GM23248 (cell line): ENCODE data around the gene SMARCA2.

Experiments
- EZH2 ChIP-seq: fragments of 200-600 bp; sonication (generic); IDR thresholded peaks from 2 replicates; pipeline ENCODE4 v1.6.1; 2018; ENCODE audit warnings: antibody characterized with exemption, mild to moderate bottlenecking; ENCODE audit not compliant: insufficient read depth, poor library complexity, severe bottlenecking
- EZH2phosphoT487 ChIP-seq: fragments of 200-600 bp; sonication (generic); IDR thresholded peaks from 2 replicates; pipeline ENCODE4 v1.6.1; 2018; ENCODE audit warnings: antibody characterized with exemption, moderate library complexity, mild to moderate bottlenecking, low read depth; ENCODE audit not compliant: insufficient read depth

DNA sequence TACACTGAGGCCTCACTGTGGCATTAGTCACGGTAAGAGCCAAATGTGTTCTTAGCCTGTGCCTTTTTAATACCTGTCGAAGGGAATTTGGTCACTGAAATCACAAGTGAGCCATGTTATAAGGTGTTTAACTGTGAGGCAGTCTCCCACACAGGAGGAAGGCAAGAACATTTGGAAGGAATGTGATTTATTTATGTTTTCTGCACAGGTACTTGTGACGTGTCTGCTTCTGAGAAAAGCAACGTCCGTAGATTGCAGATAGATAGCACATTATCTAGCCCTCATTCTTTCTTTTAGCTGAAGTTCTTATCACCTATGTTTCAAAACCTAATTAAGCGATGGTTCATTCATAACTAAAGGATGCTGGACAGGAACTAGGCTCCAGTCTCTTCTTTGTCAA lies 19.0 kb upstream of the SMARCA2 start:
- no peak for TF ChIP-seq EZH2
- TF ChIP-seq EZH2phosphoT487 = no peak
